ENCODE data around the gene EVPL. TPM values are rescaled to one million over a fixed set of nuclear protein-coding genes. Genes with fewer than 3 reads are reported as not detected.

Gene EVPL
- total RNA-seq, 6 experiments from 2014 or later: 0.62 TPM; not detected in 5

DNA sequence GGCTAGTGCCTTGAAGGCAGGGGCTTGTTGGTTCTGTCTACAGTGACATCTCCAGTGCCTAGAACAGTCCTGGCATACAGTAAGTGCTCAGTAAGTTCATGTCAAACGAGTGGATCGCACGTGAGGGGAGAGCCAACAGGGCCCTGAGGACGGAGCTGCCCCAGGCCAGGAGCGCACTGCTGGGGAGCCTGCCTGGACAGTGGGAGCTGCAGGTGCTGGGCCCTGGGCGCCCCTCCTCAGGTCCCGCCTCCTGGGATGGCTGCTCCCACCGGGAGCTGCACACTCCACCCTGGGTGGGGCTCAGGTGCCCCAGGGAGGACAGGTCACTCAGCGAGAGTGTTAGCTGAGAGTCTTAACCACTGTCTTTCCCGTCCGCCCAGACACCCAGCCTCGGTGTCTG is 1.8 kb downstream of the EVPL start:
- H3K9me3 ChIP-seq: no peaks in the 10 kb centered on the region
- WGBS (ENCODE audit: insufficient coverage, low coverage, low lambda C conversion rate, missing lambda C conversion rate): 90% methylated on average over 2 of the region's 12 CpGs
- DNase-seq (no peak), ATAC-seq (no peak)
- TF ChIP-seq POLR2A (IDR thresholded peaks at IDR 0.05): no peak
- TF ChIP-seq, protein P1, sequence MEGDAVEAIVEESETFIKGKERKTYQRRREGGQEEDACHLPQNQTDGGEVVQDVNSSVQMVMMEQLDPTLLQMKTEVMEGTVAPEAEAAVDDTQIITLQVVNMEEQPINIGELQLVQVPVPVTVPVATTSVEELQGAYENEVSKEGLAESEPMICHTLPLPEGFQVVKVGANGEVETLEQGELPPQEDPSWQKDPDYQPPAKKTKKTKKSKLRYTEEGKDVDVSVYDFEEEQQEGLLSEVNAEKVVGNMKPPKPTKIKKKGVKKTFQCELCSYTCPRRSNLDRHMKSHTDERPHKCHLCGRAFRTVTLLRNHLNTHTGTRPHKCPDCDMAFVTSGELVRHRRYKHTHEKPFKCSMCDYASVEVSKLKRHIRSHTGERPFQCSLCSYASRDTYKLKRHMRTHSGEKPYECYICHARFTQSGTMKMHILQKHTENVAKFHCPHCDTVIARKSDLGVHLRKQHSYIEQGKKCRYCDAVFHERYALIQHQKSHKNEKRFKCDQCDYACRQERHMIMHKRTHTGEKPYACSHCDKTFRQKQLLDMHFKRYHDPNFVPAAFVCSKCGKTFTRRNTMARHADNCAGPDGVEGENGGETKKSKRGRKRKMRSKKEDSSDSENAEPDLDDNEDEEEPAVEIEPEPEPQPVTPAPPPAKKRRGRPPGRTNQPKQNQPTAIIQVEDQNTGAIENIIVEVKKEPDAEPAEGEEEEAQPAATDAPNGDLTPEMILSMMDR (IDR thresholded peaks at IDR 0.05): no peak
- no peaks in the 10 kb centered on the region for H3K27me3 ChIP-seq
- H3K36me3 ChIP-seq: no peaks in the 10 kb centered on the region
- H3K4me3 ChIP-seq: no peak overlapping the region
- no peaks in the 10 kb centered on the region for H3K4me1 ChIP-seq
- no peak overlapping the region for H3K27ac ChIP-seq
- intact Hi-C loops (cut with DNase I): no loop called here

DNA sequence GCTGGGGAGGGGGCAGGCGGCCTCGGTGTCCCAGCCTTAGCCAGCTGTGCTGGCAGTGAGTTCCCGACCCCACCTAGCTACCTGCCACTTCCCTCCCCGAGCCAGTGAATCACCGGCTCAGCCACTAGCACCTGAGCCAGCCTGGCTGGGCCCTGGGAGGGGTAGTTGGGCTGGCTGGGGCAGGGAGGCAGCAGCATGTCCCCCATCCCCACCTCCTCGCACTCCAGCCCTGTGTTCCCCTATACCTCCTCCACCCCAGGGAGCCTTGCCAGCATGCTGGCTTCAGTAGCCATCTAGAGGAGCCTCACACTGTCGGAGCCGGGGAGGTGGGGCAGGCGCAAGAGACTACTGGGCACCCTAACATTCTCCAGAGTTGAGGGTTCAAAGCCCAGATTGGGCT is 2.8 kb downstream of the EVPL start:
- no peak for DNase-seq
- Histone ChIP-seq H3K27me3 (no peaks in the 10 kb centered on the region), H3K27ac (no peak overlapping the region), H3K4me1 (no peaks in the 10 kb centered on the region), H3K36me3 (no peaks in the 10 kb centered on the region), H3K9me3 (no peaks in the 10 kb centered on the region), H3K4me3 (no peak overlapping the region)
- 100% methylated on average over 1 of the region's 9 CpGs for WGBS (ENCODE audit: insufficient coverage, low coverage, low lambda C conversion rate, missing lambda C conversion rate)
- TF ChIP-seq, protein P1 (IDR thresholded peaks at IDR 0.05): no peak
- TF ChIP-seq POLR2A (IDR thresholded peaks at IDR 0.05): no peak
- no peak for ATAC-seq
- intact Hi-C loops (cut with DNase I): no loop called here

GRCh38 chr17:76023900-76024237 is 3.2 kb downstream of the EVPL start:
- ATAC-seq: no peak
- no peak overlapping the region for H3K4me3 ChIP-seq
- 100% methylated on average over 1 of the region's 9 CpGs for WGBS (ENCODE audit: insufficient coverage, low coverage, low lambda C conversion rate, missing lambda C conversion rate)
- no peaks in the 10 kb centered on the region for H3K27me3 ChIP-seq
- no peak overlapping the region for H3K27ac ChIP-seq
- no peaks in the 10 kb centered on the region for H3K36me3 ChIP-seq
- no peak for DNase-seq
- no peaks in the 10 kb centered on the region for H3K4me1 ChIP-seq
- intact Hi-C loops (cut with DNase I): no loop called here
- no peaks in the 10 kb centered on the region for H3K9me3 ChIP-seq
- no peak for TF ChIP-seq POLR2A (IDR thresholded peaks at IDR 0.05)
- TF ChIP-seq, protein P1 (IDR thresholded peaks at IDR 0.05): no peak

- H3K9me3 ChIP-seq: no peaks in the 10 kb centered on the region
- H3K4me1 ChIP-seq: no peaks in the 10 kb centered on the region
- TF ChIP-seq, protein P1 (IDR thresholded peaks at IDR 0.05): no peak
- H3K27me3 ChIP-seq: no peaks in the 10 kb centered on the region
- no peak overlapping the region for H3K4me3 ChIP-seq
- intact Hi-C loops (cut with DNase I): no loop called here
- 93% methylated on average over 4 of the region's 28 CpGs for WGBS (ENCODE audit: insufficient coverage, low coverage, low lambda C conversion rate, missing lambda C conversion rate)
- DNase-seq: no peak
- no peak overlapping the region for H3K27ac ChIP-seq
- no peaks in the 10 kb centered on the region for H3K36me3 ChIP-seq
- no peak for ATAC-seq
Observed at GRCh38 chr17:76022973-76023899, 3.9 kb downstream of the EVPL start.

Measured in right lobe of liver (tissue), 6 donors.